H9 (cell line): ENCODE results near the gene PNPLA2. TPM values are rescaled to one million over a fixed set of nuclear protein-coding genes. Genes with fewer than 3 reads are reported as not detected.

ENCODE experiments used
- DNase-seq: peaks from one replicate; pipeline ENCODE4 v3.0.0-alpha.2; 2017
- H2AFZ ChIP-seq: one replicate; pipeline ENCODE4 v1.6.1; 2013; ENCODE audit warnings: mild to moderate bottlenecking, low read length, control low read depth, moderate library complexity
- H2AK5ac ChIP-seq: 2 replicates; pipeline ENCODE4 v1.6.1; 2013; ENCODE audit warnings: low read length, control low read depth, mixed read lengths; ENCODE audit not compliant: insufficient read length
- H2BK120ac ChIP-seq: one replicate; pipeline ENCODE4 v1.6.1; 2013; ENCODE audit warnings: low read depth, mild to moderate bottlenecking, low read length, control low read depth, inconsistent platforms; ENCODE audit not compliant: poor library complexity, severe bottlenecking
- H2BK12ac ChIP-seq: 2 replicates; pipeline ENCODE4 v1.6.1; 2013; ENCODE audit warnings: low read length, control low read depth, mixed read lengths, low read depth; ENCODE audit not compliant: insufficient read length
- H2BK15ac ChIP-seq: 2 replicates; pipeline ENCODE4 v1.6.1; 2013; ENCODE audit warnings: low read depth, low read length, control low read depth
- H2BK20ac ChIP-seq: one replicate; pipeline ENCODE4 v1.6.1; 2013; ENCODE audit warnings: low read depth, mild to moderate bottlenecking, low read length, control low read depth, inconsistent platforms; ENCODE audit not compliant: poor library complexity, severe bottlenecking
- H2BK5ac ChIP-seq: 2 replicates; pipeline ENCODE4 v1.6.1; 2013; ENCODE audit warnings: low read length, control low read depth, mixed read lengths; ENCODE audit not compliant: insufficient read length
- H3K14ac ChIP-seq: 2 replicates; pipeline ENCODE4 v1.6.1; 2013; ENCODE audit warnings: low read length, control low read depth; ENCODE audit not compliant: insufficient read depth
- H3K18ac ChIP-seq: 2 replicates; pipeline ENCODE4 v1.6.1; 2013; ENCODE audit warnings: low read depth, mild to moderate bottlenecking, mixed read lengths, low read length, control low read depth; ENCODE audit not compliant: insufficient read length
- H3K23ac ChIP-seq: 2 replicates; pipeline ENCODE4 v1.6.1; 2013; ENCODE audit warnings: low read length, control low read depth, mixed read lengths, low read depth; ENCODE audit not compliant: insufficient read length
- H3K23me2 ChIP-seq: 2 replicates; pipeline ENCODE4 v1.6.1; 2013; ENCODE audit warnings: low read depth, mild to moderate bottlenecking, mixed read lengths, low read length, control low read depth; ENCODE audit not compliant: insufficient read length, poor library complexity, severe bottlenecking
- H3K27ac ChIP-seq: 2 replicates; pipeline ENCODE4 v1.5.1; 2013; ENCODE audit warnings: low read length, control low read depth, mixed read lengths, low read depth; ENCODE audit not compliant: insufficient read length
- H3K27me3 ChIP-seq: 2 replicates; pipeline ENCODE4 v1.6.1; 2013; ENCODE audit warnings: low read length, control low read depth, inconsistent platforms; ENCODE audit not compliant: insufficient read depth
- H3K4ac ChIP-seq: 2 replicates; pipeline ENCODE4 v1.6.1; 2013; ENCODE audit warnings: low read depth, mild to moderate bottlenecking, control low read depth, inconsistent platforms, low read length, moderate library complexity
- H3K4me1 ChIP-seq: 2 replicates; pipeline ENCODE4 v1.6.1; 2013; ENCODE audit warnings: low read length, control low read depth, inconsistent platforms; ENCODE audit not compliant: insufficient read depth
- H3K4me2 ChIP-seq: 2 replicates; pipeline ENCODE4 v1.6.1; 2013; ENCODE audit warnings: low read length, control low read depth, mixed read lengths; ENCODE audit not compliant: insufficient read length, insufficient read depth
- H3K56ac ChIP-seq: 2 replicates; pipeline ENCODE4 v1.6.1; 2013; ENCODE audit warnings: low read depth, mild to moderate bottlenecking, mixed read lengths, low read length, control low read depth; ENCODE audit not compliant: insufficient read length
- H3K79me1 ChIP-seq: 2 replicates; pipeline ENCODE4 v1.6.1; 2013; ENCODE audit warnings: low read depth, mild to moderate bottlenecking, moderate library complexity, low read length, control low read depth, inconsistent platforms; ENCODE audit not compliant: insufficient read depth, poor library complexity, severe bottlenecking
- H3K79me2 ChIP-seq: 2 replicates; pipeline ENCODE4 v1.6.1; 2013; ENCODE audit warnings: low read length, control low read depth, inconsistent platforms; ENCODE audit not compliant: insufficient read depth
- H3K9ac ChIP-seq: 2 replicates; pipeline ENCODE4 v1.6.1; 2013; ENCODE audit warnings: low read length, control low read depth, mixed read lengths; ENCODE audit not compliant: insufficient read length; ENCODE audit errors: extremely low read depth
- H3K9me3 ChIP-seq: one replicate; pipeline ENCODE4 v1.6.1; 2013; ENCODE audit warnings: low read depth, low read length, inconsistent platforms; ENCODE audit not compliant: control insufficient read depth
- H3T11ph ChIP-seq: one replicate; pipeline ENCODE4 v1.6.1; 2013; ENCODE audit warnings: mild to moderate bottlenecking, low read length, control low read depth, inconsistent platforms
- H4K20me1 ChIP-seq: one replicate; pipeline ENCODE4 v1.6.1; 2013; ENCODE audit not compliant: control insufficient read depth, insufficient read length, insufficient read depth
- H4K5ac ChIP-seq: 2 replicates; pipeline ENCODE4 v1.6.1; 2013; ENCODE audit warnings: low read depth, mild to moderate bottlenecking, mixed read lengths, low read length, control low read depth; ENCODE audit not compliant: insufficient read length
- H4K8ac ChIP-seq: replicated peaks from 2 replicates; pipeline ENCODE4 v1.6.1; 2013; ENCODE audit warnings: low read length, control low read depth, mixed read lengths, low read depth; ENCODE audit not compliant: insufficient read length
- H4K91ac ChIP-seq: 2 replicates; pipeline ENCODE4 v1.6.1; 2013; ENCODE audit warnings: low read depth, mild to moderate bottlenecking, moderate library complexity, mixed read lengths, low read length, control low read depth; ENCODE audit not compliant: insufficient read length
- H3K27ac Mint-ChIP-seq, 3 experiments: 2 replicates in 2 of 3; 3 replicates in 1 of 3; pipeline ENCODE4 v1.8.0; 2020 to 2021; ENCODE audit warnings: mixed read lengths in 3 of 3, mild to moderate bottlenecking in 1 of 3, moderate library complexity in 1 of 3
- H3K27me3 Mint-ChIP-seq: 2 replicates; pipeline ENCODE4 v1.8.0; 2021; ENCODE audit warnings: low read depth, mild to moderate bottlenecking, moderate library complexity, mixed read lengths
- H3K36me3 Mint-ChIP-seq, 3 experiments: 2 replicates in 2 of 3; 3 replicates in 1 of 3; pipeline ENCODE4 v1.8.0; 2020 to 2021; ENCODE audit warnings: low read depth in 3 of 3, mixed read lengths in 3 of 3; ENCODE audit not compliant: insufficient read depth in 1 of 3
- H3K4me1 Mint-ChIP-seq, 2 experiments: 2 replicates each; pipeline ENCODE4 v1.8.0; 2020; ENCODE audit warnings: mixed read lengths in 2 of 2
- H3K4me3 Mint-ChIP-seq, 2 experiments: 2 replicates in 1 of 2; 3 replicates in 1 of 2; pipeline ENCODE4 v1.8.0; 2020 to 2021; ENCODE audit warnings: mild to moderate bottlenecking in 2 of 2, mixed read lengths in 2 of 2, moderate library complexity in 1 of 2
- H3K9me3 Mint-ChIP-seq, 2 experiments: 2 replicates in 1 of 2; 3 replicates in 1 of 2; pipeline ENCODE4 v1.8.0; 2020; ENCODE audit warnings: mild to moderate bottlenecking in 2 of 2, mixed read lengths in 2 of 2, moderate library complexity in 1 of 2
- WGBS: extraction: QIAGEN DNeasy Blood & Tissue Kit; methylation state at CpG from one replicate; pipeline ENCODE4 v1.1.7; 2013; ENCODE audit warnings: missing lambda C conversion rate, low lambda C conversion rate, mixed read lengths; ENCODE audit not compliant: insufficient read length; ENCODE audit errors: extremely low coverage; 5-methylcytosine and 5-hydroxymethylcytosine counted together
- total RNA-seq: library from RNA; stranded (reverse); gene quantifications from 2 replicates; pipeline ENCODE4 v1.2.1, GENCODE V29; 2021
- TF ChIP-seq, protein P1 (sequence below): fragments of 200-600 bp; sonication (generic); conservative IDR thresholded peaks from 3 replicates; pipeline ENCODE4 v1.8.0; 2021; ENCODE audit warnings: antibody characterized with exemption, mild to moderate bottlenecking

PNPLA2 gene
- total RNA-seq, 1 experiment from 2014 or later: 67.3 TPM

DNA sequence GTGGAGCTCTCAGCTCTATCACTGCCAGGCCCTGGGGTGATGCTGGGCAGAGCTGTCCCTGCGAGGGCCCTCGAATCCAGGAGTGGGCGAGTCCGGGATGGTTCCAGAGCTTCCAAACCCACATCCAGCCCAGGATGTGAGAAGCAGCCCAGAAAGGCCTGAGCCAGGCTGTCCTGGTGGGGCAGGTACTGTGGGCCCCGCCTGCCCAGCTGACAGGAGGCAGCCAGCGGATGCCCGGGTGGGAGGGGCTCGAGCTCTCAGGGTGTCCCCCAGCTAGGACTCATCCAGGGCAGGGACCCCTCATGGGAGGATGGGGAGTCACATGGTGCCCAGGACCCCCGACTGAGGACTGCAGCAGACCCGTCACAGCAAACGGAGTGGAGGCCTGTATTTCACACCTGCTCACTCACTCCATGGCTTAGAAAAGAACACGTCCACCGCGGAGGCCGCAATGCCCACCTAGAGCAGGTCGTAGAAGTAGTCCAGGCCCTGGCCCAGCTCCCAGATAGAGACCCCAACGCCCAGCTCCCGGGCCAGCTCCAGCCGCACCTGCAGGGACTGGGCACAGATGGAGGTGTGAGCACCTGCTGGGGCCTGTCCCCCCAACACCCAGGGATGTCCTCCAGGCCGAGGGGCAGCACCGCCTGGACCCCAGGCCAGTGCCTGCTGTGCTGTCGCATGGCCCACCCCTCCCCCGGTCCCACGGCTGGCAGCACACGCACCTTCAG, 50.8 kb downstream of the PNPLA2 start:
- Histone ChIP-seq H4K5ac (no peak overlapping the region), H4K91ac (no peak overlapping the region), H3K4me2 (no peak overlapping the region), H3K23ac (no peak overlapping the region), H3T11ph (no peak overlapping the region), H2BK5ac (no peak overlapping the region), H3K23me2 (no peaks in the 10 kb centered on the region), H2BK15ac (no peak overlapping the region), H2AFZ (no peak overlapping the region), H2AK5ac (no peak overlapping the region), H4K8ac (no peak overlapping the region), H3K56ac (no peak overlapping the region), H2BK120ac (no peak overlapping the region), H3K79me1 (no peaks in the 10 kb centered on the region), H3K4ac (no peak overlapping the region), H3K14ac (no peak overlapping the region), H2BK20ac (no peak overlapping the region), H3K9ac (no peak overlapping the region), H3K27me3 (no peaks in the 10 kb centered on the region), H3K18ac (no peak overlapping the region), H3K27ac (no peak overlapping the region), H3K4me1 (no peaks in the 10 kb centered on the region), H4K20me1 (no peaks in the 10 kb centered on the region), H3K79me2 (no peaks in the 10 kb centered on the region), H3K9me3 (no peaks in the 10 kb centered on the region), H2BK12ac (no peak overlapping the region)
- peaks cover 4 to 8% of the 10 kb centered on the region in 2 experiments for H3K4me1 Mint-ChIP-seq
- DNase-seq: no peak
- peak overlapping the region in 1 of 3 experiments; percentile 52; a peak in 1 of 7 replicates for H3K27ac Mint-ChIP-seq
- H3K4me3 Mint-ChIP-seq: no peak overlapping the region
- H3K36me3 Mint-ChIP-seq: peaks cover 8 to 34% (median 28%) of the 10 kb centered on the region in 3 experiments
- no CpG with 5 or more reads among the region's 25 CpGs for whole genome bisulfite sequencing
- TF ChIP-seq, protein P1, sequence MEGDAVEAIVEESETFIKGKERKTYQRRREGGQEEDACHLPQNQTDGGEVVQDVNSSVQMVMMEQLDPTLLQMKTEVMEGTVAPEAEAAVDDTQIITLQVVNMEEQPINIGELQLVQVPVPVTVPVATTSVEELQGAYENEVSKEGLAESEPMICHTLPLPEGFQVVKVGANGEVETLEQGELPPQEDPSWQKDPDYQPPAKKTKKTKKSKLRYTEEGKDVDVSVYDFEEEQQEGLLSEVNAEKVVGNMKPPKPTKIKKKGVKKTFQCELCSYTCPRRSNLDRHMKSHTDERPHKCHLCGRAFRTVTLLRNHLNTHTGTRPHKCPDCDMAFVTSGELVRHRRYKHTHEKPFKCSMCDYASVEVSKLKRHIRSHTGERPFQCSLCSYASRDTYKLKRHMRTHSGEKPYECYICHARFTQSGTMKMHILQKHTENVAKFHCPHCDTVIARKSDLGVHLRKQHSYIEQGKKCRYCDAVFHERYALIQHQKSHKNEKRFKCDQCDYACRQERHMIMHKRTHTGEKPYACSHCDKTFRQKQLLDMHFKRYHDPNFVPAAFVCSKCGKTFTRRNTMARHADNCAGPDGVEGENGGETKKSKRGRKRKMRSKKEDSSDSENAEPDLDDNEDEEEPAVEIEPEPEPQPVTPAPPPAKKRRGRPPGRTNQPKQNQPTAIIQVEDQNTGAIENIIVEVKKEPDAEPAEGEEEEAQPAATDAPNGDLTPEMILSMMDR: no peak
- peaks cover 3% of the 10 kb centered on the region; the same call in 1 of the 2 replicates for H3K27me3 Mint-ChIP-seq
- no peaks in the 10 kb centered on the region for H3K9me3 Mint-ChIP-seq
